Measurements from ENCODE around the gene SELENOF. TPM values are rescaled to one million over a fixed set of nuclear protein-coding genes. Genes with fewer than 3 reads are reported as not detected.

SELENOF gene
- total RNA-seq, 4 donors from 2014 or later: 46.1 to 119 (median 98.0) TPM

GRCh38 chr1:86846164-86846647 is 67.7 kb downstream of the SELENOF start:
- Histone ChIP-seq H3K9me3 (no peaks in the 10 kb centered on the region), H3K27ac (no peak overlapping the region), H3K4me3 (no peak overlapping the region), H3K36me3 (no peaks in the 10 kb centered on the region), H3K4me1 (no peaks in the 10 kb centered on the region), H3K27me3 (no peaks in the 10 kb centered on the region)
- WGBS, 2 donors: 4 to 7% methylated on average over 2 of the region's 2 CpGs
- TF ChIP-seq POLR2A (IDR thresholded peaks at IDR 0.05): no peak
- TF ChIP-seq CTCF (IDR thresholded peaks at IDR 0.05): no peak
- intact Hi-C loops (cut with DNase I): no loop called here
- no peak for DNase-seq

- Histone ChIP-seq H3K36me3 (no peaks in the 10 kb centered on the region), H3K9me3 (no peaks in the 10 kb centered on the region), H3K4me3 (no peak overlapping the region), H3K27ac (no peak overlapping the region), H3K4me1 (no peaks in the 10 kb centered on the region), H3K27me3 (no peaks in the 10 kb centered on the region)
- intact Hi-C loops (cut with DNase I): no loop called here
- TF ChIP-seq POLR2A (IDR thresholded peaks at IDR 0.05) (no peak), CTCF (IDR thresholded peaks at IDR 0.05) (no peak)
- 85 to 90% methylated on average over 1 to 3 of the region's 3 CpGs for WGBS, 2 donors
- DNase-seq: no peak
Observed at GRCh38 chr1:86845514-86845913, 68.4 kb downstream of the SELENOF start.

GRCh38 chr1:86841116-86841515 is 72.8 kb downstream of the SELENOF start:
- H3K9me3 ChIP-seq: no peaks in the 10 kb centered on the region
- H3K4me3 ChIP-seq: no peak overlapping the region
- no peaks in the 10 kb centered on the region for H3K4me1 ChIP-seq
- no peaks in the 10 kb centered on the region for H3K27me3 ChIP-seq
- 57 to 69% methylated on average over 1 of the region's 1 CpG for WGBS, 2 donors
- no peak for DNase-seq
- H3K36me3 ChIP-seq: no peaks in the 10 kb centered on the region
- TF ChIP-seq CTCF (IDR thresholded peaks at IDR 0.05) (no peak), POLR2A (IDR thresholded peaks at IDR 0.05) (no peak)
- intact Hi-C loops (cut with DNase I): no loop called here
- H3K27ac ChIP-seq: no peak overlapping the region

- Histone ChIP-seq H3K4me1 (peaks cover 0 to 2% (median 0%) of the 10 kb centered on the region in 3 donors), H3K9me3 (no peaks in the 10 kb centered on the region), H3K27ac (no peak overlapping the region), H3K36me3 (no peaks in the 10 kb centered on the region), H3K4me3 (no peak overlapping the region), H3K27me3 (no peaks in the 10 kb centered on the region)
- TF ChIP-seq POLR2A (IDR thresholded peaks at IDR 0.05): no peak
- peak; percentile 22 to 66 (median 56) for TF ChIP-seq CTCF (IDR thresholded peaks at IDR 0.05)
- intact Hi-C loops (cut with DNase I): loop anchor here (5.0 to 10.0 kb wide), 2 partner anchors 134 to 251 kb away; no protein-coding TSS in a partner anchor
- DNase-seq: peak; percentile 2
- 44 to 58% methylated on average over 15 to 17 of the region's 17 CpGs for WGBS, 2 donors
Observed at GRCh38 chr1:86833461-86834215, 80.3 kb downstream of the SELENOF start.

GRCh38 chr1:86832433-86832832 is 81.5 kb downstream of the SELENOF start:
- no peaks in the 10 kb centered on the region for H3K36me3 ChIP-seq
- no peak overlapping the region for H3K4me3 ChIP-seq
- TF ChIP-seq POLR2A (IDR thresholded peaks at IDR 0.05): no peak
- peaks cover 0 to 2% (median 0%) of the 10 kb centered on the region in 3 donors for H3K4me1 ChIP-seq
- no peak for DNase-seq
- H3K27ac ChIP-seq: no peak overlapping the region
- H3K27me3 ChIP-seq: no peaks in the 10 kb centered on the region
- H3K9me3 ChIP-seq: no peaks in the 10 kb centered on the region
- WGBS, 2 donors: 78 to 80% methylated on average over 1 of the region's 1 CpG
- intact Hi-C loops (cut with DNase I): loop anchor here (5.0 to 10.0 kb wide), 2 partner anchors 135 to 252 kb away; no protein-coding TSS in a partner anchor

Measured in esophagus squamous epithelium (tissue), 5 donors.